ENCODE data around the gene DACH1. TPM values are rescaled to one million over a fixed set of nuclear protein-coding genes. Genes with fewer than 3 reads are reported as not detected.

DACH1 gene
- total RNA-seq, 1 experiment from 2014 or later, result 0.31 TPM

DNA sequence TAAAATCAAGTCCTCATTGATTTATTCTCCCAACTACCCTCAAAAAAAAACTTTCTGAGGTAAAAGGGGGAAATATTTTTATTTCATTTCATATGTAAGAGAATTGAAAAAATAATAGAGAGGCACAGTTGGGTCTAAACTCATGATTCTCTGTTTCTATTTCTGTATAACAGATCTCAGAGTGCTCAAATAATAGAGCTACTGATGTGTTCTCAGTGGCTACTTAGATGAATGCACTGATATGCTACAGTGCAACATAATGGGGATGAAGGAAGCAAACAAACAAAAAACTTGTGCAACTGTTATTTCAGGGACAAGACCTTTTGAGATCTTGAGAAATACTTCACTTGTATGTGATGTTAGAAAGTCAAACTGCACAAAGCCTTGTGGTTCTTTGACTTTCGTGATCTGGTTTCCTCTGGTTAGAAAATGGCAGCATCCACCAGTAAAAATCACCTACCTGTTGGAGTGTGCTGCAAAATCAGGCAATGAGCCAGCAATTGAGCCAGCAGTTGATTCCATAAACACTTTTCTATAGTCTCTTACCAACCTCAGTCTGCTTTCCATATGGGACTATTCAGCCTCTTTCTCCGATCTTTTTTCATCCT, 9.7 kb upstream of the DACH1 start (continued):
- TF ChIP-seq, protein P1, sequence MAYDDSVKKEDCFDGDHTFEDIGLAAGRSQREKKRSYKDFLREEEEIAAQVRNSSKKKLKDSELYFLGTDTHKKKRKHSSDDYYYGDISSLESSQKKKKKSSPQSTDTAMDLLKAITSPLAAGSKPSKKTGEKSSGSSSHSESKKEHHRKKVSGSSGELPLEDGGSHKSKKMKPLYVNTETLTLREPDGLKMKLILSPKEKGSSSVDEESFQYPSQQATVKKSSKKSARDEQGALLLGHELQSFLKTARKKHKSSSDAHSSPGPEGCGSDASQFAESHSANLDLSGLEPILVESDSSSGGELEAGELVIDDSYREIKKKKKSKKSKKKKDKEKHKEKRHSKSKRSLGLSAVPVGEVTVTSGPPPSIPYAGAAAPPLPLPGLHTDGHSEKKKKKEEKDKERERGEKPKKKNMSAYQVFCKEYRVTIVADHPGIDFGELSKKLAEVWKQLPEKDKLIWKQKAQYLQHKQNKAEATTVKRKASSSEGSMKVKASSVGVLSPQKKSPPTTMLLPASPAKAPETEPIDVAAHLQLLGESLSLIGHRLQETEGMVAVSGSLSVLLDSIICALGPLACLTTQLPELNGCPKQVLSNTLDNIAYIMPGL (CRISPR knock-in tag; IDR thresholded peaks at IDR 0.05), result no peak
- TF ChIP-seq, protein P2, sequence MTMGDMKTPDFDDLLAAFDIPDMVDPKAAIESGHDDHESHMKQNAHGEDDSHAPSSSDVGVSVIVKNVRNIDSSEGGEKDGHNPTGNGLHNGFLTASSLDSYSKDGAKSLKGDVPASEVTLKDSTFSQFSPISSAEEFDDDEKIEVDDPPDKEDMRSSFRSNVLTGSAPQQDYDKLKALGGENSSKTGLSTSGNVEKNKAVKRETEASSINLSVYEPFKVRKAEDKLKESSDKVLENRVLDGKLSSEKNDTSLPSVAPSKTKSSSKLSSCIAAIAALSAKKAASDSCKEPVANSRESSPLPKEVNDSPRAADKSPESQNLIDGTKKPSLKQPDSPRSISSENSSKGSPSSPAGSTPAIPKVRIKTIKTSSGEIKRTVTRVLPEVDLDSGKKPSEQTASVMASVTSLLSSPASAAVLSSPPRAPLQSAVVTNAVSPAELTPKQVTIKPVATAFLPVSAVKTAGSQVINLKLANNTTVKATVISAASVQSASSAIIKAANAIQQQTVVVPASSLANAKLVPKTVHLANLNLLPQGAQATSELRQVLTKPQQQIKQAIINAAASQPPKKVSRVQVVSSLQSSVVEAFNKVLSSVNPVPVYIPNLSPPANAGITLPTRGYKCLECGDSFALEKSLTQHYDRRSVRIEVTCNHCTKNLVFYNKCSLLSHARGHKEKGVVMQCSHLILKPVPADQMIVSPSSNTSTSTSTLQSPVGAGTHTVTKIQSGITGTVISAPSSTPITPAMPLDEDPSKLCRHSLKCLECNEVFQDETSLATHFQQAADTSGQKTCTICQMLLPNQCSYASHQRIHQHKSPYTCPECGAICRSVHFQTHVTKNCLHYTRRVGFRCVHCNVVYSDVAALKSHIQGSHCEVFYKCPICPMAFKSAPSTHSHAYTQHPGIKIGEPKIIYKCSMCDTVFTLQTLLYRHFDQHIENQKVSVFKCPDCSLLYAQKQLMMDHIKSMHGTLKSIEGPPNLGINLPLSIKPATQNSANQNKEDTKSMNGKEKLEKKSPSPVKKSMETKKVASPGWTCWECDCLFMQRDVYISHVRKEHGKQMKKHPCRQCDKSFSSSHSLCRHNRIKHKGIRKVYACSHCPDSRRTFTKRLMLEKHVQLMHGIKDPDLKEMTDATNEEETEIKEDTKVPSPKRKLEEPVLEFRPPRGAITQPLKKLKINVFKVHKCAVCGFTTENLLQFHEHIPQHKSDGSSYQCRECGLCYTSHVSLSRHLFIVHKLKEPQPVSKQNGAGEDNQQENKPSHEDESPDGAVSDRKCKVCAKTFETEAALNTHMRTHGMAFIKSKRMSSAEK (CRISPR knock-in tag; IDR thresholded peaks at IDR 0.05; ENCODE audit: borderline replicate concordance), result no peak
- no peak for TF ChIP-seq RORB (CRISPR knock-in tag; IDR thresholded peaks at IDR 0.05)
- TF ChIP-seq, protein P3, sequence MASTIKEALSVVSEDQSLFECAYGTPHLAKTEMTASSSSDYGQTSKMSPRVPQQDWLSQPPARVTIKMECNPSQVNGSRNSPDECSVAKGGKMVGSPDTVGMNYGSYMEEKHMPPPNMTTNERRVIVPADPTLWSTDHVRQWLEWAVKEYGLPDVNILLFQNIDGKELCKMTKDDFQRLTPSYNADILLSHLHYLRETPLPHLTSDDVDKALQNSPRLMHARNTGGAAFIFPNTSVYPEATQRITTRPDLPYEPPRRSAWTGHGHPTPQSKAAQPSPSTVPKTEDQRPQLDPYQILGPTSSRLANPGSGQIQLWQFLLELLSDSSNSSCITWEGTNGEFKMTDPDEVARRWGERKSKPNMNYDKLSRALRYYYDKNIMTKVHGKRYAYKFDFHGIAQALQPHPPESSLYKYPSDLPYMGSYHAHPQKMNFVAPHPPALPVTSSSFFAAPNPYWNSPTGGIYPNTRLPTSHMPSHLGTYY (CRISPR knock-in tag; IDR thresholded peaks at IDR 0.05), result no peak
- TF ChIP-seq HMGA2 (CRISPR knock-in tag; IDR thresholded peaks at IDR 0.05), result no peak
- no peak for TF ChIP-seq NFYB (CRISPR knock-in tag; conservative IDR thresholded peaks at IDR 0.05; ENCODE audit: low read depth)
- no peak for TF ChIP-seq FOXK1 (CRISPR knock-in tag; IDR thresholded peaks at IDR 0.05)
- no peak for TF ChIP-seq ATF1 (CRISPR knock-in tag; IDR thresholded peaks at IDR 0.05)
- no peak for TF ChIP-seq SMAD4 (CRISPR knock-in tag; IDR thresholded peaks at IDR 0.05)
- TF ChIP-seq ELF4 (CRISPR knock-in tag; IDR thresholded peaks at IDR 0.05; ENCODE audit: low read depth), result no peak
- no peak for TF ChIP-seq CREM (CRISPR knock-in tag; IDR thresholded peaks at IDR 0.05)

DNA sequence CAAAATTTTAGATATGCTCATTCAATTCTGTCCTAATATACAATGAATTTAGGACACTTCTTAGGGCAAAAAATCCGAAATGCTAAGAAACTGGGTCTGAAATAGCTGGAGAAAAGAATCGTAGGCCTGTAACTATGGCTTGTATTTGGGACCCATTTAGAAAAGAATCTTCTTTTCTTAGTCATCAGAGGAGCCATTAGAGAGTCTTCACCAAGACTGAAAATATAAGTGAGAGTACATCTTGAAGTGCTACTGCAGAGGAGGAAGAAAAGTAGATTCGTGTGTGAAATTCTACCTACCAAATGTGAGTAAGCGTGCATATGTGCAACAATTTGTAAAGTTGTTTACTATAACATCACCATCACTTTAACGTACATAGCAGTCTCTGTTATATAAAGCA, 8.8 kb upstream of the DACH1 start:
- H3K9me3 Mint-ChIP-seq, result no peaks in the 10 kb centered on the region

DNA sequence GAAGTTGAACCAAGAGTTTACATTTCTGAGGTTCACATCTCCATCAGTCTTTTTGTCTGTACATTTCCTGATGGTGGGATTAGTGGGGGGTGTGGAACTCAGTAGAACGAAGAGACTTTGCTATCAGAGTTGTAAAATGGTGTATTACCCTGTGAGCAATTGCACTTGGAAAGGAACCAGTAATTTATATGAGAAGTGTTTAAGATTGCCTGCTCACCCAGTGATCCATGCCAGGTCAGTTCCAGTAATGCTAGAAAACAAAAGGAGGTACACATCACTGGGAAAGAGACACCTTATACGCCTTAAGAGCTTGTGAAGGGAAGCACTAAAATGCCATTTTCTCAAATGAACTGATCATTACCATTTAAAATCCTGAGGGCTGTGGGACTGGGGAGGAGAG, 7.5 kb upstream of the DACH1 start:
- no peak overlapping the region for H3K27ac Mint-ChIP-seq
- H3K4me1 Mint-ChIP-seq, result peaks cover 42% of the 10 kb centered on the region
- no peak for ATAC-seq
- POLR2A ChIA-PET, result no interaction called here
- no peak for DNase-seq (ENCODE audit: low spot score)
- no peaks in the 10 kb centered on the region for H3K36me3 Mint-ChIP-seq
- peaks cover 42% of the 10 kb centered on the region for H3K27me3 Mint-ChIP-seq (ENCODE audit: low read depth)
- no peaks in the 10 kb centered on the region for H3K9me3 Mint-ChIP-seq
- CTCF ChIA-PET, result interaction anchor here (0.5 kb wide), 1 partner anchor 346 kb away, joined by 3 read pairs; no protein-coding TSS in a partner anchor
- no peak overlapping the region for H3K4me3 Mint-ChIP-seq
- TF ChIP-seq, protein P2 (CRISPR knock-in tag; IDR thresholded peaks at IDR 0.05; ENCODE audit: borderline replicate concordance), result no peak
- TF ChIP-seq NFE2L1 (CRISPR knock-in tag; IDR thresholded peaks at IDR 0.05), result no peak
- TF ChIP-seq, protein P4, sequence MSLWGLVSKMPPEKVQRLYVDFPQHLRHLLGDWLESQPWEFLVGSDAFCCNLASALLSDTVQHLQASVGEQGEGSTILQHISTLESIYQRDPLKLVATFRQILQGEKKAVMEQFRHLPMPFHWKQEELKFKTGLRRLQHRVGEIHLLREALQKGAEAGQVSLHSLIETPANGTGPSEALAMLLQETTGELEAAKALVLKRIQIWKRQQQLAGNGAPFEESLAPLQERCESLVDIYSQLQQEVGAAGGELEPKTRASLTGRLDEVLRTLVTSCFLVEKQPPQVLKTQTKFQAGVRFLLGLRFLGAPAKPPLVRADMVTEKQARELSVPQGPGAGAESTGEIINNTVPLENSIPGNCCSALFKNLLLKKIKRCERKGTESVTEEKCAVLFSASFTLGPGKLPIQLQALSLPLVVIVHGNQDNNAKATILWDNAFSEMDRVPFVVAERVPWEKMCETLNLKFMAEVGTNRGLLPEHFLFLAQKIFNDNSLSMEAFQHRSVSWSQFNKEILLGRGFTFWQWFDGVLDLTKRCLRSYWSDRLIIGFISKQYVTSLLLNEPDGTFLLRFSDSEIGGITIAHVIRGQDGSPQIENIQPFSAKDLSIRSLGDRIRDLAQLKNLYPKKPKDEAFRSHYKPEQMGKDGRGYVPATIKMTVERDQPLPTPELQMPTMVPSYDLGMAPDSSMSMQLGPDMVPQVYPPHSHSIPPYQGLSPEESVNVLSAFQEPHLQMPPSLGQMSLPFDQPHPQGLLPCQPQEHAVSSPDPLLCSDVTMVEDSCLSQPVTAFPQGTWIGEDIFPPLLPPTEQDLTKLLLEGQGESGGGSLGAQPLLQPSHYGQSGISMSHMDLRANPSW (CRISPR knock-in tag; conservative IDR thresholded peaks at IDR 0.05; ENCODE audit: low read depth), result no peak
- no peak for TF ChIP-seq NR1H2 (CRISPR knock-in tag; IDR thresholded peaks at IDR 0.05)
- TF ChIP-seq, protein P5, sequence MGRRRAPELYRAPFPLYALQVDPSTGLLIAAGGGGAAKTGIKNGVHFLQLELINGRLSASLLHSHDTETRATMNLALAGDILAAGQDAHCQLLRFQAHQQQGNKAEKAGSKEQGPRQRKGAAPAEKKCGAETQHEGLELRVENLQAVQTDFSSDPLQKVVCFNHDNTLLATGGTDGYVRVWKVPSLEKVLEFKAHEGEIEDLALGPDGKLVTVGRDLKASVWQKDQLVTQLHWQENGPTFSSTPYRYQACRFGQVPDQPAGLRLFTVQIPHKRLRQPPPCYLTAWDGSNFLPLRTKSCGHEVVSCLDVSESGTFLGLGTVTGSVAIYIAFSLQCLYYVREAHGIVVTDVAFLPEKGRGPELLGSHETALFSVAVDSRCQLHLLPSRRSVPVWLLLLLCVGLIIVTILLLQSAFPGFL (CRISPR knock-in tag; IDR thresholded peaks at IDR 0.05; ENCODE audit: borderline replicate concordance), result no peak

More for the DNA sequence above, 8.8 kb upstream of the DACH1 start:
- TF ChIP-seq ZNF138 (CRISPR knock-in tag; conservative IDR thresholded peaks at IDR 0.05) (no peak), SOX15 (CRISPR knock-in tag; IDR thresholded peaks at IDR 0.05) (no peak), ZNF396 (CRISPR knock-in tag; IDR thresholded peaks at IDR 0.05; ENCODE audit: borderline replicate concordance) (no peak)
- TF ChIP-seq, protein P6, sequence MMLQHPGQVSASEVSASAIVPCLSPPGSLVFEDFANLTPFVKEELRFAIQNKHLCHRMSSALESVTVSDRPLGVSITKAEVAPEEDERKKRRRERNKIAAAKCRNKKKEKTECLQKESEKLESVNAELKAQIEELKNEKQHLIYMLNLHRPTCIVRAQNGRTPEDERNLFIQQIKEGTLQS (CRISPR knock-in tag; conservative IDR thresholded peaks at IDR 0.05), result no peak
- peaks cover 30% of the 10 kb centered on the region for H3K27me3 Mint-ChIP-seq (ENCODE audit: low read depth)
- H3K4me1 Mint-ChIP-seq, result peaks cover 44% of the 10 kb centered on the region
- ChIA-PET POLR2A (no interaction called here), CTCF (no interaction called here)
- no peak overlapping the region for H3K27ac Mint-ChIP-seq
- no peak overlapping the region for H3K4me3 Mint-ChIP-seq
- no peaks in the 10 kb centered on the region for H3K36me3 Mint-ChIP-seq
- DNase-seq (ENCODE audit: low spot score), result no peak
- ATAC-seq, result no peak
